Measurements from ENCODE around the gene KRT81.

- no peak for TF ChIP-seq CTCF (IDR thresholded peaks at IDR 0.05)
- TF ChIP-seq POLR2AphosphoS5 (IDR thresholded peaks at IDR 0.05) = no peak
- no peak for TF ChIP-seq POLR2A (IDR thresholded peaks at IDR 0.05)
Measured at GRCh38 chr12:52333321-52333720, 42.0 kb upstream of the KRT81 start.

Measured in prostate gland (tissue), 2 donors.